H1 (cell line): ENCODE data around the gene TRIM15. TPM values are rescaled to one million over a fixed set of nuclear protein-coding genes. Genes with fewer than 3 reads are reported as not detected.

Experiments used
- CTCF ChIA-PET: fragments of 300-600 bp; sonication (Branson Sonifier 250); formaldehyde crosslinking; loops from one replicate; lab custom pipeline; 2021; ENCODE audit not compliant: partially characterized antibody; lab: Charles Lee
- POLR2A ChIA-PET: fragments of 300-600 bp; sonication (Branson Sonifier 250); formaldehyde crosslinking; loops from one replicate; lab custom pipeline; 2021; ENCODE audit warnings: inconsistent platforms; ENCODE audit not compliant: partially characterized antibody; lab: Charles Lee
- DNase-seq, 2 experiments: peaks; one replicate each; pipeline versions ENCODE4 v3.0.0 to v3.0.0-alpha.2; 2010 to 2022; ENCODE audit warnings: low spot score in 2 of 2, low read depth in 1 of 2, mixed read lengths in 1 of 2
- FAIRE-seq: peaks from 2 replicates; lab custom pipeline; 2011; peaks lifted over from hg19 to GRCh38; lab: Jason Lieb, UNC
- H2AFZ ChIP-seq: 2 replicates; pipeline ENCODE4 v1.8.1; 2012; ENCODE audit warnings: low read length, inconsistent platforms
- H2AK5ac ChIP-seq: 2 replicates; pipeline ENCODE4 v1.6.1; 2013; ENCODE audit warnings: low read depth, low read length
- H2BK120ac ChIP-seq: replicated peaks from 2 replicates; pipeline ENCODE3; 2013; ENCODE audit warnings: low read depth, low read length, inconsistent platforms
- H2BK12ac ChIP-seq: 2 replicates; pipeline ENCODE4 v1.6.1; 2013; ENCODE audit warnings: low read depth, low read length
- H2BK15ac ChIP-seq: 2 replicates; pipeline ENCODE4 v1.6.1; 2013; ENCODE audit warnings: low read length
- H2BK20ac ChIP-seq: 2 replicates; pipeline ENCODE4 v1.6.1; 2013; ENCODE audit warnings: low read length
- H2BK5ac ChIP-seq: 2 replicates; pipeline ENCODE4 v1.6.1; 2013; ENCODE audit warnings: low read depth, low read length
- H3K14ac ChIP-seq: 2 replicates; pipeline ENCODE4 v1.6.1; 2013; ENCODE audit warnings: inconsistent platforms; ENCODE audit not compliant: insufficient read length
- H3K18ac ChIP-seq: 2 replicates; pipeline ENCODE4 v1.6.1; 2013; ENCODE audit warnings: low read length; ENCODE audit errors: extremely low read depth
- H3K23ac ChIP-seq: 2 replicates; pipeline ENCODE4 v1.6.1; 2013; ENCODE audit warnings: inconsistent platforms; ENCODE audit not compliant: insufficient read length
- H3K23me2 ChIP-seq: 2 replicates; pipeline ENCODE4 v1.6.1; 2013; ENCODE audit warnings: low read depth, low read length
- H3K27ac ChIP-seq: 2 replicates; pipeline ENCODE4 v1.6.1; 2011; ENCODE audit warnings: low read depth, low read length, inconsistent platforms
- H3K27me3 ChIP-seq, 4 experiments: replicated peaks in 1 of 4; 1 replicate in 1 of 4; 2 replicates in 3 of 4; pipeline versions ENCODE4 v1.6.1 to v1.8.1; 2011 to 2013; ENCODE audit warnings: low read length in 3 of 4, mild to moderate bottlenecking in 3 of 4, inconsistent platforms in 2 of 4, mixed read lengths in 2 of 4, moderate library complexity in 1 of 4; ENCODE audit not compliant: control insufficient read depth in 3 of 4, insufficient read depth in 3 of 4; ENCODE audit errors: extremely low read depth in 1 of 4
- H3K36me3 ChIP-seq, 4 experiments: 2 replicates each; pipeline versions ENCODE4 v1.6.1 to v1.8.1; 2011 to 2013; ENCODE audit warnings: mild to moderate bottlenecking in 4 of 4, low read length in 3 of 4, moderate library complexity in 2 of 4, control low read depth in 1 of 4, inconsistent platforms in 1 of 4; ENCODE audit not compliant: insufficient read depth in 4 of 4, control insufficient read depth in 2 of 4
- H3K4ac ChIP-seq: replicated peaks from 2 replicates; pipeline ENCODE3; 2013; ENCODE audit warnings: low read length, low read depth, mixed read lengths, inconsistent platforms; ENCODE audit not compliant: insufficient read length
- H3K4me1 ChIP-seq, 4 experiments: replicated peaks in 1 of 4; 1 replicate in 1 of 4; 2 replicates in 3 of 4; pipeline versions ENCODE4 v1.6.1 to v1.8.1; 2011 to 2013; ENCODE audit warnings: low read length in 3 of 4, inconsistent platforms in 2 of 4, mixed read lengths in 1 of 4; ENCODE audit not compliant: insufficient read depth in 4 of 4, control insufficient read depth in 3 of 4
- H3K4me2 ChIP-seq, 2 experiments: 2 replicates each; pipeline versions ENCODE4 v1.6.1 to v1.8.1; 2011 to 2013; ENCODE audit warnings: low read depth in 2 of 2, low read length in 2 of 2, control low read depth in 1 of 2, inconsistent platforms in 1 of 2, mild to moderate bottlenecking in 1 of 2; ENCODE audit not compliant: insufficient read depth in 1 of 2
- H3K4me3 ChIP-seq, 4 experiments: fragments of 200-600, 300-600 bp in 1 of 4; sonication (generic), shearing (Covaris generic), sonication (Bioruptor Twin) in 1 of 4; 2 replicates each; pipeline versions ENCODE4 v1.5.1 to v1.8.1; 2011 to 2016; ENCODE audit warnings: low read length in 4 of 4, low read depth in 3 of 4, control low read depth in 2 of 4, inconsistent platforms in 2 of 4, mild to moderate bottlenecking in 2 of 4, mixed read lengths in 1 of 4, moderate library complexity in 1 of 4; ENCODE audit not compliant: insufficient read depth in 2 of 4; ENCODE audit errors: extremely low read depth in 1 of 4
- H3K56ac ChIP-seq: replicated peaks from 2 replicates; pipeline ENCODE3; 2013; ENCODE audit warnings: low read depth, mild to moderate bottlenecking, mixed read lengths, low read length, inconsistent platforms; ENCODE audit not compliant: insufficient read length
- H3K79me1 ChIP-seq: 2 replicates; pipeline ENCODE4 v1.6.1; 2013; ENCODE audit warnings: low read depth, low read length, control low read depth
- H3K79me2 ChIP-seq, 2 experiments: 2 replicates each; pipeline versions ENCODE4 v1.6.1 to v1.8.1; 2012 to 2013; ENCODE audit warnings: low read length in 2 of 2, mild to moderate bottlenecking in 2 of 2, inconsistent platforms in 1 of 2; ENCODE audit not compliant: insufficient read depth in 2 of 2, control insufficient read depth in 1 of 2
- H3K9ac ChIP-seq, 4 experiments: replicated peaks in 1 of 4; 1 replicate in 1 of 4; 2 replicates in 3 of 4; pipeline versions ENCODE4 v1.6.1 to v1.8.1; 2011 to 2013; ENCODE audit warnings: low read depth in 3 of 4, low read length in 3 of 4, control low read depth in 2 of 4, mild to moderate bottlenecking in 2 of 4, moderate library complexity in 2 of 4, inconsistent platforms in 1 of 4; ENCODE audit errors: extremely low read depth in 1 of 4
- H3K9me3 ChIP-seq, 2 experiments: 2 replicates each; pipeline versions ENCODE4 v1.6.1 to v1.8.1; 2012 to 2013; ENCODE audit warnings: mild to moderate bottlenecking in 2 of 2, moderate library complexity in 2 of 2, control low read depth in 1 of 2, inconsistent platforms in 1 of 2, low read depth in 1 of 2, low read length in 1 of 2, mixed read lengths in 1 of 2; ENCODE audit not compliant: insufficient read depth in 2 of 2
- H4K20me1 ChIP-seq, 2 experiments: replicated peaks in 1 of 2; 2 replicates each; pipeline versions ENCODE3 to v1.8.1; 2011 to 2013; ENCODE audit warnings: inconsistent platforms in 2 of 2, low read length in 2 of 2, mild to moderate bottlenecking in 1 of 2; ENCODE audit not compliant: insufficient read depth in 2 of 2, control insufficient read depth in 1 of 2
- H4K5ac ChIP-seq: 2 replicates; pipeline ENCODE4 v1.6.1; 2013; ENCODE audit warnings: low read length, low read depth, mixed read lengths, inconsistent platforms; ENCODE audit not compliant: insufficient read length
- H4K8ac ChIP-seq: 2 replicates; pipeline ENCODE4 v1.8.0; 2013; ENCODE audit warnings: mild to moderate bottlenecking, moderate library complexity, low read length, inconsistent platforms; ENCODE audit not compliant: insufficient read depth; ENCODE audit errors: extremely low read depth
- H4K91ac ChIP-seq: replicated peaks from 2 replicates; pipeline ENCODE3; 2013; ENCODE audit warnings: low read length, mixed read lengths, inconsistent platforms; ENCODE audit not compliant: insufficient read length
- EGR1 ChIP-seq: IDR thresholded peaks from 2 replicates; pipeline ENCODE4 v1.6.1; 2011; ENCODE audit warnings: low read depth, low read length, borderline replicate concordance
- SP2 ChIP-seq: IDR thresholded peaks from 2 replicates; pipeline ENCODE4 v1.6.1; 2012; ENCODE audit warnings: mild to moderate bottlenecking, low read length, inconsistent platforms
- polyA plus RNA-seq, 7 experiments: library from polyadenylated mRNA; depleted of rRNA in 3 of 7; stranded (reverse) in 5 of 7; unstranded in 2 of 7; fragments of >200 nt in 5 of 7; fragments of 200-250 nt in 2 of 7; gene quantifications; 1 replicate in 5 of 7; 2 replicates in 1 of 7; 4 replicates in 1 of 7; pipeline versions ENCODE4 v1.2.1 to v1.2.3, GENCODE V29; 2011 to 2013; ENCODE audit warnings: missing spikeins in 2 of 7, mixed read lengths in 2 of 7
- total RNA-seq: library from RNA; stranded (reverse); fragmentation: NEBNext Ultra II Directional; extraction: Animal tissue kit (Norgen Biotek cat#: 25700); gene quantifications from 2 replicates; pipeline ENCODE4 v1.2.1, GENCODE V29; 2021

Gene TRIM15
- total and polyA plus RNA-seq, 2 of the 8 experiments (the other 6 are each of a cell fraction or from before 2014, with no cell fraction given) = 0.18 to 0.48 TPM

GRCh38 chr6:30157581-30157980 lies 5.8 kb upstream of the TRIM15 start:
- Histone ChIP-seq H3K9me3 (no peaks in the 10 kb centered on the region), H2BK12ac (no peak overlapping the region), H3K4ac (no peak overlapping the region), H4K8ac (no peak overlapping the region), H4K91ac (no peak overlapping the region), H2AK5ac (no peak overlapping the region), H2BK120ac (no peak overlapping the region), H3K27me3 (peaks cover 0 to 4% (median 1%) of the 10 kb centered on the region in 4 experiments; a peak in 3 of 7 replicates), H3K4me1 (no peaks in the 10 kb centered on the region), H3K23me2 (no peaks in the 10 kb centered on the region), H3K79me2 (no peaks in the 10 kb centered on the region), H3K18ac (no peak overlapping the region), H3K27ac (no peak overlapping the region), H4K5ac (no peak overlapping the region), H3K14ac (no peak overlapping the region), H2AFZ (no peak overlapping the region), H3K4me2 (no peak overlapping the region), H3K79me1 (no peaks in the 10 kb centered on the region), H3K36me3 (no peaks in the 10 kb centered on the region), H3K56ac (no peak overlapping the region), H3K23ac (no peak overlapping the region), H3K4me3 (no peak overlapping the region), H2BK20ac (no peak overlapping the region), H3K9ac (no peak overlapping the region), H2BK15ac (no peak overlapping the region), H2BK5ac (no peak overlapping the region), H4K20me1 (no peaks in the 10 kb centered on the region)
- TF ChIP-seq EGR1 (no peak), SP2 (no peak)
- no peak for FAIRE-seq
- POLR2A ChIA-PET = no interaction called here
- no peak for DNase-seq
- CTCF ChIA-PET = interaction anchor here (0.7 to 1.6 kb wide), 5 partner anchors 10 to 254 kb away, joined by 3 to 4 read pairs (median 3); no protein-coding TSS in a partner anchor
